Measurements from ENCODE around the gene GPRC5C. TPM values are rescaled to one million over a fixed set of nuclear protein-coding genes. Genes with fewer than 3 reads are reported as not detected.

GPRC5C gene
- total and polyA plus RNA-seq, 2 donors (not counting 3 experiments of a cell fraction or from before 2014, with no cell fraction given) = not detected

GRCh38 chr17:74385201-74385600 lies 46.7 kb upstream of the GPRC5C start:
- POLR2A ChIA-PET = no interaction called here
- Histone ChIP-seq H3K9me1 (replicated peaks; ENCODE audit: control insufficient read depth, extremely low read depth, insufficient read depth, low read length) (no peaks in the 10 kb centered on the region), H3K9me3 (replicated peaks; ENCODE audit: control insufficient read depth, insufficient read depth, low read length) (no peaks in the 10 kb centered on the region), H3K36me3 (ENCODE audit: control insufficient read depth in 2 of 2, extremely low read depth in 1 of 2, insufficient read depth in 2 of 2, low read length in 2 of 2) (no peaks in the 10 kb centered on the region), H3K4me2 (ENCODE audit: insufficient read depth, low read length) (no peak overlapping the region), H3K27me3 (ENCODE audit: control insufficient read depth in 2 of 2, insufficient read depth in 2 of 2, low read length in 2 of 2) (no peaks in the 10 kb centered on the region), H2AFZ (ENCODE audit: low read depth, low read length) (no peak overlapping the region), H3K79me2 (ENCODE audit: control insufficient read depth, insufficient read depth, low read length) (no peaks in the 10 kb centered on the region), H3K27ac (ENCODE audit: insufficient read depth, low read depth, low read length) (no peak overlapping the region), H3K4me3 (replicated peaks in 1 of 3; ENCODE audit: insufficient read depth in 1 of 3, low read depth in 1 of 3, low read length in 3 of 3) (no peak overlapping the region), H3K9ac (replicated peaks; ENCODE audit: extremely low read depth, insufficient read depth, low read length) (no peak overlapping the region), H4K20me1 (replicated peaks; ENCODE audit: control insufficient read depth, extremely low read depth, insufficient read depth, low read length) (no peaks in the 10 kb centered on the region), H3K4me1 (ENCODE audit: control insufficient read depth, extremely low read depth, insufficient read depth, low read length) (no peaks in the 10 kb centered on the region)
- dilution Hi-C loops (cut with MboI; ENCODE audit: extremely low pct_ligation_motif_present, low sequenced_read_pairs) (no loop called here), intact Hi-C loops (cut with micrococcal nuclease) (no loop called here)
- CTCF ChIA-PET = interaction anchor here (0.7 kb wide), 1 partner anchor 10 kb away, joined by 3 read pairs; no protein-coding TSS in a partner anchor
- FAIRE-seq = no peak
- BruUV-seq (replicated peaks) = no TSS peak
- no peak for TF ChIP-seq MAX (IDR thresholded peaks at IDR 0.05; ENCODE audit: insufficient read depth, insufficient read length)
- TF ChIP-seq MYC (IDR thresholded peaks at IDR 0.05; ENCODE audit: low read depth, low read length) = no peak
- no peak for TF ChIP-seq FOS (IDR thresholded peaks at IDR 0.05; ENCODE audit: borderline replicate concordance, insufficient read depth, low read length)
- no peak for TF ChIP-seq EZH2 (IDR thresholded peaks at IDR 0.05; ENCODE audit: borderline replicate concordance, low read depth, low read length, severe bottlenecking)
- TF ChIP-seq POLR2AphosphoS5 (IDR thresholded peaks at IDR 0.05; ENCODE audit: insufficient read depth, low read depth, low read length) = no peak
- no peak for TF ChIP-seq JUN (IDR thresholded peaks at IDR 0.05; ENCODE audit: borderline replicate concordance, insufficient read depth, insufficient read length, low read depth)
- no peak for TF ChIP-seq POLR2A (IDR thresholded peaks at IDR 0.05; ENCODE audit: low read depth, low read length)
- TF ChIP-seq, protein P1, sequence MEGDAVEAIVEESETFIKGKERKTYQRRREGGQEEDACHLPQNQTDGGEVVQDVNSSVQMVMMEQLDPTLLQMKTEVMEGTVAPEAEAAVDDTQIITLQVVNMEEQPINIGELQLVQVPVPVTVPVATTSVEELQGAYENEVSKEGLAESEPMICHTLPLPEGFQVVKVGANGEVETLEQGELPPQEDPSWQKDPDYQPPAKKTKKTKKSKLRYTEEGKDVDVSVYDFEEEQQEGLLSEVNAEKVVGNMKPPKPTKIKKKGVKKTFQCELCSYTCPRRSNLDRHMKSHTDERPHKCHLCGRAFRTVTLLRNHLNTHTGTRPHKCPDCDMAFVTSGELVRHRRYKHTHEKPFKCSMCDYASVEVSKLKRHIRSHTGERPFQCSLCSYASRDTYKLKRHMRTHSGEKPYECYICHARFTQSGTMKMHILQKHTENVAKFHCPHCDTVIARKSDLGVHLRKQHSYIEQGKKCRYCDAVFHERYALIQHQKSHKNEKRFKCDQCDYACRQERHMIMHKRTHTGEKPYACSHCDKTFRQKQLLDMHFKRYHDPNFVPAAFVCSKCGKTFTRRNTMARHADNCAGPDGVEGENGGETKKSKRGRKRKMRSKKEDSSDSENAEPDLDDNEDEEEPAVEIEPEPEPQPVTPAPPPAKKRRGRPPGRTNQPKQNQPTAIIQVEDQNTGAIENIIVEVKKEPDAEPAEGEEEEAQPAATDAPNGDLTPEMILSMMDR (IDR thresholded peaks at IDR 0.05; ENCODE audit: extremely low read depth in 1 of 2, insufficient read depth in 1 of 2, low read depth in 1 of 2, low read length in 2 of 2) = no peak
- no peak for TF ChIP-seq GATA2 (IDR thresholded peaks at IDR 0.05; ENCODE audit: insufficient read depth, insufficient read length, low read depth, low read length)
- DNase-seq (ENCODE audit: low read depth, low spot score) = no peak
